Endothelial cell (in vitro differentiated cells): ENCODE data around the gene SOX18. TPM values are rescaled to one million over a fixed set of nuclear protein-coding genes. Genes with fewer than 3 reads are reported as not detected.

ENCODE experiments used
- DNase-seq: peaks from one replicate; pipeline ENCODE4 v3.0.0; 2021; ENCODE audit warnings: low spot score
- H3K27ac Mint-ChIP-seq: one replicate; pipeline ENCODE4 v1.8.0; 2021; ENCODE audit warnings: mixed read lengths, inconsistent platforms; ENCODE audit not compliant: unreplicated experiment
- H3K27me3 Mint-ChIP-seq: one replicate; pipeline ENCODE4 v1.8.0; 2021; ENCODE audit warnings: mild to moderate bottlenecking, moderate library complexity, mixed read lengths, inconsistent platforms; ENCODE audit not compliant: unreplicated experiment
- H3K36me3 Mint-ChIP-seq: one replicate; pipeline ENCODE4 v1.8.0; 2021; ENCODE audit warnings: mild to moderate bottlenecking, low read depth, mixed read lengths, inconsistent platforms; ENCODE audit not compliant: unreplicated experiment
- H3K4me1 Mint-ChIP-seq: one replicate; pipeline ENCODE4 v1.8.0; 2021; ENCODE audit warnings: mild to moderate bottlenecking, mixed read lengths, inconsistent platforms; ENCODE audit not compliant: unreplicated experiment
- H3K4me3 Mint-ChIP-seq: one replicate; pipeline ENCODE4 v1.8.0; 2021; ENCODE audit warnings: mild to moderate bottlenecking, mixed read lengths, inconsistent platforms; ENCODE audit not compliant: unreplicated experiment
- H3K9me3 Mint-ChIP-seq: one replicate; pipeline ENCODE4 v1.8.0; 2021; ENCODE audit warnings: mixed read lengths, inconsistent platforms; ENCODE audit not compliant: unreplicated experiment
- CTCF ChIP-seq: fragments of 200-600 bp; sonication (generic); IDR thresholded peaks from one replicate; pipeline ENCODE4 v1.5.0; 2021; ENCODE audit warnings: antibody characterized with exemption; ENCODE audit not compliant: unreplicated experiment
- total RNA-seq: library from RNA; stranded (reverse); fragmentation: NEBNext Ultra II Directional; extraction: Animal tissue kit (Norgen Biotek cat#: 25700); gene quantifications from one replicate; pipeline ENCODE4 v1.2.1, GENCODE V29; 2021; ENCODE audit not compliant: unreplicated experiment

The SOX18 gene
- total RNA-seq, 1 donor from 2014 or later, result 149 TPM

GRCh38 chr20:64067733-64068307 is 18.4 kb upstream of the SOX18 start:
- Mint-ChIP-seq H3K9me3 (no peaks in the 10 kb centered on the region), H3K36me3 (peaks cover 5% of the 10 kb centered on the region), H3K27ac (no peak overlapping the region), H3K4me3 (no peak overlapping the region), H3K4me1 (peaks cover 18% of the 10 kb centered on the region), H3K27me3 (peaks cover 10% of the 10 kb centered on the region)
- TF ChIP-seq CTCF, result no peak
- DNase-seq, result no peak

- no peak for TF ChIP-seq CTCF
- Mint-ChIP-seq H3K27me3 (peaks cover 12% of the 10 kb centered on the region), H3K4me3 (no peak overlapping the region), H3K4me1 (peaks cover 20% of the 10 kb centered on the region), H3K9me3 (no peaks in the 10 kb centered on the region), H3K27ac (no peak overlapping the region), H3K36me3 (peaks cover 5% of the 10 kb centered on the region)
- DNase-seq, result no peak
Observed at GRCh38 chr20:64067005-64067632, 17.7 kb upstream of the SOX18 start.

GRCh38 chr20:64065974-64066343 is 16.5 kb upstream of the SOX18 start:
- peaks cover 5% of the 10 kb centered on the region for H3K36me3 Mint-ChIP-seq
- DNase-seq, result no peak
- H3K27me3 Mint-ChIP-seq, result peaks cover 16% of the 10 kb centered on the region
- no peak overlapping the region for H3K27ac Mint-ChIP-seq
- H3K9me3 Mint-ChIP-seq, result no peaks in the 10 kb centered on the region
- H3K4me3 Mint-ChIP-seq, result peak overlapping the region; percentile 42
- no peak for TF ChIP-seq CTCF
- peaks cover 23% of the 10 kb centered on the region for H3K4me1 Mint-ChIP-seq

GRCh38 chr20:64065062-64065973 is 15.9 kb upstream of the SOX18 start:
- H3K4me1 Mint-ChIP-seq, result peaks cover 23% of the 10 kb centered on the region
- H3K9me3 Mint-ChIP-seq, result no peaks in the 10 kb centered on the region
- no peak overlapping the region for H3K27ac Mint-ChIP-seq
- no peak for DNase-seq
- H3K27me3 Mint-ChIP-seq, result peaks cover 16% of the 10 kb centered on the region
- H3K36me3 Mint-ChIP-seq, result peaks cover 5% of the 10 kb centered on the region
- no peak for TF ChIP-seq CTCF
- H3K4me3 Mint-ChIP-seq, result peak overlapping the region; percentile 42
